Activated naive CD8-positive, alpha-beta T cell treated with anti-CD3 and anti-CD28 coated beads, Interleukin-2, amount 10 ng/mL, durations not matched to agents 7 days and 5 days (primary cell): Measurements from ENCODE around the gene ACTR1A. TPM values are rescaled to one million over a fixed set of nuclear protein-coding genes. Genes with fewer than 3 reads are reported as not detected.

Source experiments
- ATAC-seq: fragments of 150-1000 bp; cut with Tn5 transposase; one replicate; pipeline ENCODE4 v1.10.0; 2021; ENCODE audit warnings: low read depth, moderate library complexity
- POLR2A ChIA-PET: fragments of 350-600 bp; sonication (Branson Sonifier 250); formaldehyde crosslinking; loops from one replicate; lab custom pipeline; 2021; ENCODE audit warnings: antibody characterized with exemption; lab: Charles Lee
- DNase-seq: peaks from one replicate; pipeline ENCODE4 v3.0.0; 2021
- H3K27ac Mint-ChIP-seq: one replicate; pipeline ENCODE4 v1.8.0; 2022; ENCODE audit warnings: mild to moderate bottlenecking, mixed read lengths
- H3K27me3 Mint-ChIP-seq: one replicate; pipeline ENCODE4 v1.8.0; 2022; ENCODE audit warnings: mild to moderate bottlenecking, moderate library complexity, mixed read lengths
- H3K36me3 Mint-ChIP-seq: one replicate; pipeline ENCODE4 v1.8.0; 2021; ENCODE audit warnings: mild to moderate bottlenecking, mixed read lengths
- H3K4me1 Mint-ChIP-seq: one replicate; pipeline ENCODE4 v1.8.0; 2021; ENCODE audit warnings: mixed read lengths
- H3K4me3 Mint-ChIP-seq: one replicate; pipeline ENCODE4 v1.8.0; 2022; ENCODE audit warnings: mild to moderate bottlenecking, moderate library complexity, mixed read lengths
- H3K9me3 Mint-ChIP-seq: one replicate; pipeline ENCODE4 v1.8.0; 2021; ENCODE audit warnings: mixed read lengths
- total RNA-seq, 2 experiments: library from RNA; stranded (reverse); gene quantifications; one replicate each; pipeline ENCODE4 v1.2.3, GENCODE V29; 2021

ACTR1A gene
- total RNA-seq, 2 experiments from 2014 or later: 64.8 to 67.6 TPM

DNA sequence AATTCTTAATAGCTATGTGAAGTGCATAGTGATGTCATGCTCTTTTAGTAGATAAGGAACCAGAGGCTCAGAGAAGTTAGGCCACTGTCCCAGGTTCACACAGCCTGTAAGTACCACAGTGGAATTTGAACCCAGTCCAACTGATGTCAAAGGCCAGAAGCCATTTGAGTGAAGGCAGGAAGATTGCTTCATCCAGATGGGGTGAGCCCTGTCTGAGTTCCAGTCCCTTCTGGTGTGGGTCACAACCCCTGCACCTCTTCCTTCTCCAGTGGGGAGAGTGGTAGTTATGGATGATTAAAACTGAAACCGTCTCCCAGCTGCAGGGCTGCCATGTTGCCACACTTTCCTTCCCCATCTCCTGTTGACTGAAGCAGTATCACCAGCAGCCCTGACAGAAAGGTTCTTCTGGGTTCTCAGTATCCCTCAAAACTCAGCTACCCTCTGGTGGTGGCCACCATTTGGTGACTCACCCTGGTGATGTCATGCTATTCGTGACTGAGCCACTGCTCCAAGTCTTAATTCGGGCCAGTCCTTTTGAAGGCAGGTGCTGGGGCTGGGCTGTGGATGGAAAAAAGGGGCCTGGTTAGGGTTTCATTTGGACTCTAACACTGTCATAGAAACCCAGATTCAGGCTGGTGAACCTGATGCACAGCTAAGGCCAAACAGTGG lies 49.7 kb downstream of the ACTR1A start:
- peak overlapping the region; percentile 45 for H3K4me3 Mint-ChIP-seq
- peaks cover 22% of the 10 kb centered on the region for H3K36me3 Mint-ChIP-seq
- no peaks in the 10 kb centered on the region for H3K9me3 Mint-ChIP-seq
- POLR2A ChIA-PET: interaction anchor here (0.8 to 6.6 kb wide), 8 partner anchors 9 to 59 kb away, joined by 3 to 163 read pairs (median 5); partner anchors contain the start of genes CUEDC2 and FBXL15
- H3K27me3 Mint-ChIP-seq: no peaks in the 10 kb centered on the region
- H3K27ac Mint-ChIP-seq: peak overlapping the region; percentile 82
- DNase-seq: peak; percentile 46
- peak; percentile 24 for ATAC-seq
- peaks cover 34% of the 10 kb centered on the region for H3K4me1 Mint-ChIP-seq

DNA sequence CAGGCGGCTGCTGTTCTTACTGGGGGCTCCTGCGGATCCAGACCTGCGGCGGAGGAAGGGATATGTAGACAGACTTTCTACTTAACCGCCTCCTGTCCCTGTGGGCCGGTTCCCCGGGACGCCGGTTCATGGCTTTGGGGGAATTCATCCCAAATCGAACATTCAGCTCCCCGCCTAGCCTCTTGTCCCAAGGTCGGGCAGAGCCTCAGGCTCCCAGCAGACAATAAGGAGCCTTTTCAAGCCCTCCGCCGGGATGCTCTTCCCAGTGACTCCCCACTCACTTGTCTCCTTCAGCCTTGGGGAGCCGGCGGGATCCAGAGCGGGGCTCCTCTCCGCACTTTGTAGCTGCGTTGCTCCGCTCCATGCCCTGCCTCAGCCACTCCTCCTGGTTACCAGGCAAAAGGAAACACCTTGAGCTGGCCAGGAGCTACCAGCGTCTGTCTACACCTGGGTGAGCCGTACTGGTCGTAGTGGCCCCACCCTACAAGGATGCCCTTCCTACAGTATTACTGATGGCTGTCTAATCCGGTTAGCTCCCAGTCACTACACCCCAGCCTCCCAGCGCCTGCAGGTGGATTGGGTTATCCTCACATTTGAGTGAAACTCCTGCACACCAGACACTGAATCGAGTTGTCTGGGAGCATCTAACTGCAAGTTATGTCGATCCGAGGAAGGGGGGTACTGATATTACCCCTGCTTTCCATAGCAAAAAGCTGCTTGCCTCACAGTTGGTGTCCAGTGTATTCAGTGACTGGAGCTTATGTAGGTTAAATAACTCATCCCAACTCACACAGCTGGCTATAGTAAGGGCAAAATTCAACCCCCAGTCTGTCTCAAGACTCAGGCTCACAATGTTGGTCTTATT lies 51.2 kb downstream of the ACTR1A start, which contains the start of gene C10orf95:
TSS of gene C10orf95 (minus strand) at position 439 of the 865 bp plus-strand sequence. CDS start 450 bp downstream, outside the sequence.
- H3K27ac Mint-ChIP-seq: peak within 1 kb of the TSS; percentile 82
- ATAC-seq: no peak
- H3K9me3 Mint-ChIP-seq: no peaks in the 10 kb centered on the region
- H3K4me3 Mint-ChIP-seq: peak within 1 kb of the TSS; percentile 94
- DNase-seq: peak; percentile 49
- peaks cover 31% of the 10 kb centered on the region for H3K4me1 Mint-ChIP-seq
- H3K27me3 Mint-ChIP-seq: no peaks in the 10 kb centered on the region
- H3K36me3 Mint-ChIP-seq: peaks cover 15% of the 10 kb centered on the region
- POLR2A ChIA-PET: interaction anchor here (0.5 to 6.6 kb wide), 17 partner anchors 8 to 262 kb away, joined by 3 to 163 read pairs (median 6); partner anchors contain the start of genes ACTR1A, CUEDC2, FBXL15 and NFKB2

- H3K4me3 Mint-ChIP-seq: peak overlapping the region; percentile 94
- DNase-seq: peak; percentile 95
- H3K4me1 Mint-ChIP-seq: peaks cover 31% of the 10 kb centered on the region
- H3K27ac Mint-ChIP-seq: peak overlapping the region; percentile 93
- peaks cover 11% of the 10 kb centered on the region for H3K36me3 Mint-ChIP-seq
- POLR2A ChIA-PET: interaction anchor here (0.5 to 6.6 kb wide), 23 partner anchors 8 to 768 kb away, joined by 3 to 163 read pairs (median 5); partner anchors contain the start of genes ACTR1A, ARL3, CUEDC2 and FBXL15
- no peaks in the 10 kb centered on the region for H3K27me3 Mint-ChIP-seq
- peak; percentile 83 for ATAC-seq
- H3K9me3 Mint-ChIP-seq: no peaks in the 10 kb centered on the region
Measured at GRCh38 chr10:102450374-102451104, 52.0 kb downstream of the ACTR1A start.

GRCh38 chr10:102450124-102450373 lies 52.5 kb downstream of the ACTR1A start:
- Mint-ChIP-seq H3K9me3 (no peaks in the 10 kb centered on the region), H3K27me3 (no peaks in the 10 kb centered on the region), H3K36me3 (peaks cover 9% of the 10 kb centered on the region), H3K27ac (peak overlapping the region; percentile 93), H3K4me1 (peaks cover 28% of the 10 kb centered on the region), H3K4me3 (peak overlapping the region; percentile 94)
- POLR2A ChIA-PET: interaction anchor here (0.5 to 6.6 kb wide), 22 partner anchors 8 to 767 kb away, joined by 3 to 163 read pairs (median 5); partner anchors contain the start of genes ACTR1A, ARL3, CUEDC2 and FBXL15
- ATAC-seq: no peak
- DNase-seq: no peak

- POLR2A ChIA-PET: interaction anchor here (0.6 to 6.6 kb wide), 18 partner anchors 7 to 767 kb away, joined by 3 to 163 read pairs (median 5); partner anchors contain the start of genes ACTR1A, ARL3, CUEDC2 and FBXL15
- DNase-seq: peak; percentile 78
- Mint-ChIP-seq H3K27ac (peak overlapping the region; percentile 93), H3K4me3 (peak overlapping the region; percentile 94), H3K36me3 (peaks cover 14% of the 10 kb centered on the region), H3K9me3 (no peaks in the 10 kb centered on the region), H3K27me3 (no peaks in the 10 kb centered on the region), H3K4me1 (peaks cover 24% of the 10 kb centered on the region)
- ATAC-seq: peak; percentile 55
Measured at GRCh38 chr10:102449321-102450123, 53.0 kb downstream of the ACTR1A start.

DNA sequence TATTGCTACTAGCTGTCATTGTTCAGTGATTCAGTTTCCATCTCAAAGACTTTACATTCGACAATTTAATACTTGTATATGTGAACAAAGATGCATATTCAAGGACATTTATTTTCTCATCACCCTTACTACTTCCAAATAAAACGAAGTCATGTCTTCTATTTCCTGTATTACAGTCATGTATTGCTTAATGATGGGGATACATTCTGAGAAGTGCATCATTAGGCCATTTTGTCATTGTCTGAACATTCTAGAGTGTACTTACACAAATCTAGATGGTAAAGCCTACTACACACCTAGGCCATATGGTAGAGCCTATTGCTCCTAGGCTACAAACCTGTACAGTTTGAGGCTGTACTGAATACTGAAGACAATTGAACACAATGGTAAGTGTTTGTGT lies 57.7 kb downstream of the ACTR1A start:
- POLR2A ChIA-PET: interaction anchor here (0.6 to 1.5 kb wide), 3 partner anchors 12 to 209 kb away, joined by 3 to 4 read pairs (median 4); partner anchors contain the start of gene CUEDC2

GRCh38 chr10:102438374-102438773 lies 64.1 kb downstream of the ACTR1A start:
- Mint-ChIP-seq H3K36me3 (peaks cover 15% of the 10 kb centered on the region), H3K27ac (no peak overlapping the region), H3K9me3 (no peaks in the 10 kb centered on the region), H3K27me3 (no peaks in the 10 kb centered on the region), H3K4me3 (peak overlapping the region; percentile 90), H3K4me1 (peaks cover 43% of the 10 kb centered on the region)
- ATAC-seq: no peak
- no peak for DNase-seq
- POLR2A ChIA-PET: interaction anchor here (0.9 to 2.0 kb wide), 3 partner anchors 12 to 25 kb away, joined by 3 to 10 read pairs (median 4); partner anchors contain the start of gene C10orf95

More for the DNA sequence above, 57.7 kb downstream of the ACTR1A start:
- Mint-ChIP-seq H3K4me3 (no peak overlapping the region), H3K4me1 (peaks cover 21% of the 10 kb centered on the region), H3K27me3 (no peaks in the 10 kb centered on the region), H3K9me3 (no peaks in the 10 kb centered on the region), H3K36me3 (peaks cover 7% of the 10 kb centered on the region), H3K27ac (no peak overlapping the region)
- ATAC-seq (no peak), DNase-seq (no peak)

DNA sequence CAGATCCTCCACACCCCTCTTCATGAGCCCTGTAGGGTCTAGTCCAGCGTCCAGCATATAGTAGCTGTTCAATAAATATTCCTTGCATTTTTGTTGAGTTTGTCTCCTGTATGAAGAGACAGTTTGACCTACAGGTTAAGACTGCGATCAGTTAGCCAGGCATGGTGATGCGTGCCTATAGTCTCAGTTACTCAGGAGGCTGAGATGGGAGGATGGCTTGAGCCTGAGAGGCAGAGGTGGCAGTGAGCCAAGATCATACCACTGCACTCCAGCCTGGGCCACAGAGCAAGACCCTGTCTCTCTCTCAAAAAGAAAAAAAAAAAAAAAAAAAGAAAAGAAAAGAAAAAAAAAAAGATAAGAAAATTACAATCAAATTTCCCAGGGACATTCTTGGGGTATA lies 65.0 kb downstream of the ACTR1A start:
- peaks cover 15% of the 10 kb centered on the region for H3K36me3 Mint-ChIP-seq
- peak overlapping the region; percentile 63 for H3K27ac Mint-ChIP-seq
- H3K9me3 Mint-ChIP-seq: no peaks in the 10 kb centered on the region
- DNase-seq (no peak), ATAC-seq (no peak)
- H3K4me1 Mint-ChIP-seq: peaks cover 45% of the 10 kb centered on the region
- POLR2A ChIA-PET: interaction anchor here (0.7 to 8.3 kb wide), 5 partner anchors 13 to 36 kb away, joined by 3 to 163 read pairs (median 18); partner anchors contain the start of genes C10orf95 and FBXL15
- peak overlapping the region; percentile 90 for H3K4me3 Mint-ChIP-seq
- no peaks in the 10 kb centered on the region for H3K27me3 Mint-ChIP-seq

- peaks cover 17% of the 10 kb centered on the region for H3K36me3 Mint-ChIP-seq
- peak overlapping the region; percentile 90 for H3K4me3 Mint-ChIP-seq
- no peaks in the 10 kb centered on the region for H3K9me3 Mint-ChIP-seq
- POLR2A ChIA-PET: interaction anchor here (1.0 to 8.3 kb wide), 7 partner anchors 14 to 191 kb away, joined by 3 to 163 read pairs (median 14); partner anchors contain the start of genes C10orf95, FBXL15, GBF1 and NFKB2
- peak overlapping the region; percentile 91 for H3K27ac Mint-ChIP-seq
- ATAC-seq (no peak), DNase-seq (no peak)
- H3K4me1 Mint-ChIP-seq: peaks cover 46% of the 10 kb centered on the region
- H3K27me3 Mint-ChIP-seq: no peaks in the 10 kb centered on the region
Measured at GRCh38 chr10:102436312-102436711, 66.2 kb downstream of the ACTR1A start.

DNA sequence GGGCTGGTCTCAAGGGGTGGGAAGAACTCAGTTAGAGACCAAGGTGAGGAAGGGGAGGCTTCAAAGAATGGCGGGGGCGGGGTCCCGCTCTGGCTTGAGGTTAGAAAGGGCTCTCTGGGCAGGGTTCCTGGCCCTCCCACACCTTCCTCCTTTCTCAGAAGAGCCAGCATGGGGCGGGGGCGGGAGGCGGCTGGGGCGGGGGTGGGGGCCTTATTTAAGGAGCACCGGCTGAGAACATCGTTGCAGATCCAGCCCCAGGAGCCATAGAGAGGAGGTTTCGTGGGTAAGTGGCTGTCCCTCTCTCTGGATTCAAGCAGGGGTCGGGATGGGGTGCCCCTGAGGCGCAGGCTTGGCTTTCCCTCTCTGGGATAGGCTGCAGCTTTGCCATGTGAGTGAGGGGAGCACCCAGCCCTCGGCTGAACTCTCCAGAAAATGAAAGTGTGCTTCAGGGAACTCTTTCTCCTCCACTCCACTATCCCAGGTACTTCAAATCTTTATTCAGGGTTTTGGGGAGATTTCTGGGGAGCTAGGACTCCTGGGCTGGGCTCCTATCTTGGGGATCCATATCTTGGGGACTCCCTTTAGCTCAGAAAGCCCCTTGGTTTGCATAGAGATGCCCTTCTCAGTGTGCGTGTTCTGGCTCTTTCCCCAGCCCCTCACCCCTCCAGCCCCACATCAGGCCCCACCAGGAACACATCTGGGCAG lies 66.8 kb downstream of the ACTR1A start:
- ATAC-seq: peak; percentile 34
- H3K4me1 Mint-ChIP-seq: peaks cover 44% of the 10 kb centered on the region
- POLR2A ChIA-PET: interaction anchor here (0.9 to 8.3 kb wide), 10 partner anchors 13 to 190 kb away, joined by 3 to 163 read pairs (median 4); partner anchors contain the start of genes C10orf95, FBXL15, GBF1 and NFKB2

GRCh38 chr10:102435133-102435497 lies 67.4 kb downstream of the ACTR1A start:
- peaks cover 43% of the 10 kb centered on the region for H3K4me1 Mint-ChIP-seq
- POLR2A ChIA-PET: interaction anchor here (0.6 to 8.3 kb wide), 8 partner anchors 13 to 175 kb away, joined by 3 to 163 read pairs (median 8); partner anchors contain the start of genes C10orf95, FBXL15 and NFKB2
- H3K36me3 Mint-ChIP-seq: peaks cover 19% of the 10 kb centered on the region
- peak overlapping the region; percentile 90 for H3K4me3 Mint-ChIP-seq
- no peak for ATAC-seq
- H3K27me3 Mint-ChIP-seq: no peaks in the 10 kb centered on the region
- H3K27ac Mint-ChIP-seq: peak overlapping the region; percentile 91
- no peaks in the 10 kb centered on the region for H3K9me3 Mint-ChIP-seq
- DNase-seq: no peak

More for the DNA sequence above, 66.8 kb downstream of the ACTR1A start:
- Mint-ChIP-seq H3K9me3 (no peaks in the 10 kb centered on the region), H3K36me3 (peaks cover 17% of the 10 kb centered on the region), H3K4me3 (peak overlapping the region; percentile 90), H3K27ac (peak overlapping the region; percentile 91), H3K27me3 (no peaks in the 10 kb centered on the region)
- peak; percentile 69 for DNase-seq
